ENCODE results near the gene CSHL1. TPM values are rescaled to one million over a fixed set of nuclear protein-coding genes. Genes with fewer than 3 reads are reported as not detected.

CSHL1 gene
- total RNA-seq, 2 donors from 2014 or later = not detected

- H3K4me3 ChIP-seq = peak within 1 kb of the TSS; percentile 14 to 23
- DNase-seq (ENCODE audit: low spot score) = no peak
- H3K36me3 ChIP-seq = no peaks in the 10 kb centered on the region
- H3K27me3 ChIP-seq = no peaks in the 10 kb centered on the region
- TF ChIP-seq CTCF (IDR thresholded peaks at IDR 0.05) = no peak
- no peaks in the 10 kb centered on the region for H3K9me3 ChIP-seq
- H3K4me1 ChIP-seq = peaks cover 0 to 20% of the 10 kb centered on the region in 2 donors
- peak within 1 kb of the TSS; percentile 32 to 71 for H3K27ac ChIP-seq
Measured at GRCh38 chr17:63931981-63932561, 21.0 kb upstream of the CSHL1 start, which contains the start of gene CD79B. Gene CD79B, minus strand, starts transcription at chr17:63932331. Its CDS starts 70 bp downstream, at chr17:63932261.

- no peaks in the 10 kb centered on the region for H3K9me3 ChIP-seq
- TF ChIP-seq CTCF (IDR thresholded peaks at IDR 0.05) = no peak
- H3K4me3 ChIP-seq = peak overlapping the region; percentile 14 to 23
- H3K36me3 ChIP-seq = no peaks in the 10 kb centered on the region
- no peaks in the 10 kb centered on the region for H3K27me3 ChIP-seq
- peaks cover 0 to 20% of the 10 kb centered on the region in 2 donors for H3K4me1 ChIP-seq
- peak; percentile 79 for DNase-seq (ENCODE audit: low spot score)
- H3K27ac ChIP-seq = peak overlapping the region; percentile 32 to 71
Measured at GRCh38 chr17:63930951-63931575, 20.0 kb upstream of the CSHL1 start.

GRCh38 chr17:63929860-63930766 lies 19.1 kb upstream of the CSHL1 start:
- H3K36me3 ChIP-seq = no peaks in the 10 kb centered on the region
- no peak for DNase-seq (ENCODE audit: low spot score)
- H3K27me3 ChIP-seq = no peaks in the 10 kb centered on the region
- no peak for TF ChIP-seq CTCF (IDR thresholded peaks at IDR 0.05)
- H3K4me1 ChIP-seq = peaks cover 0 to 20% of the 10 kb centered on the region in 2 donors
- peak overlapping the region; percentile 32 to 71 for H3K27ac ChIP-seq
- no peaks in the 10 kb centered on the region for H3K9me3 ChIP-seq
- no peak overlapping the region for H3K4me3 ChIP-seq

- Histone ChIP-seq H3K27me3 (no peaks in the 10 kb centered on the region), H3K9me3 (no peaks in the 10 kb centered on the region), H3K4me3 (no peak overlapping the region), H3K27ac (no peak overlapping the region), H3K36me3 (no peaks in the 10 kb centered on the region), H3K4me1 (peaks cover 0 to 20% of the 10 kb centered on the region in 2 donors)
- DNase-seq (ENCODE audit: low spot score) = no peak
- no peak for TF ChIP-seq CTCF (IDR thresholded peaks at IDR 0.05)
Measured at GRCh38 chr17:63928966-63929695, 18.1 kb upstream of the CSHL1 start.

GRCh38 chr17:63928172-63928666 lies 17.2 kb upstream of the CSHL1 start:
- Histone ChIP-seq H3K4me1 (peaks cover 0 to 20% of the 10 kb centered on the region in 2 donors), H3K4me3 (no peak overlapping the region), H3K27ac (no peak overlapping the region), H3K36me3 (no peaks in the 10 kb centered on the region), H3K9me3 (no peaks in the 10 kb centered on the region), H3K27me3 (no peaks in the 10 kb centered on the region)
- no peak for TF ChIP-seq CTCF (IDR thresholded peaks at IDR 0.05)
- no peak for DNase-seq (ENCODE audit: low spot score)

Data from right atrium auricular region (tissue), 2 donors.